ENCODE data around the gene ZNF385A.

ZNF385A gene

GRCh38 chr12:54392485-54393206 lies 8.1 kb upstream of the ZNF385A start:
- no peak for DNase-seq (ENCODE audit: low spot score)

GRCh38 chr12:54390668-54391551 lies 6.4 kb upstream of the ZNF385A start:
- DNase-seq (ENCODE audit: low spot score), result no peak

- no peak for DNase-seq (ENCODE audit: low spot score)
Observed at GRCh38 chr12:54390176-54390667, 5.7 kb upstream of the ZNF385A start.

GRCh38 chr12:54389607-54390175 lies 5.2 kb upstream of the ZNF385A start:
- DNase-seq (ENCODE audit: low spot score), result no peak

GRCh38 chr12:54389134-54389508 lies 4.6 kb upstream of the ZNF385A start:
- no peak for DNase-seq (ENCODE audit: low spot score)

GRCh38 chr12:54388237-54389133 lies 4.0 kb upstream of the ZNF385A start:
- no peak for DNase-seq (ENCODE audit: low spot score)

- no peak for DNase-seq (ENCODE audit: low spot score)
Observed at GRCh38 chr12:54387114-54387467, 2.6 kb upstream of the ZNF385A start.

- DNase-seq (ENCODE audit: low spot score), result no peak
Observed at GRCh38 chr12:54386403-54387113, 2.0 kb upstream of the ZNF385A start.

GRCh38 chr12:54385251-54385914 lies 850 bp upstream of the ZNF385A start:
- DNase-seq (ENCODE audit: low spot score), result no peak

GRCh38 chr12:54383041-54383609 lies 1.4 kb downstream of the ZNF385A start:
- peak; percentile 86 for DNase-seq (ENCODE audit: low spot score)

GRCh38 chr12:54381136-54381535 lies 3.4 kb downstream of the ZNF385A start:
- no peak for DNase-seq (ENCODE audit: low spot score)

- DNase-seq (ENCODE audit: low spot score), result peak; percentile 94
Observed at GRCh38 chr12:54379398-54380201, 4.9 kb downstream of the ZNF385A start.

GRCh38 chr12:54378796-54379397 lies 5.6 kb downstream of the ZNF385A start:
- DNase-seq (ENCODE audit: low spot score), result peak; percentile 91

GRCh38 chr12:54377797-54378515 lies 6.6 kb downstream of the ZNF385A start:
- DNase-seq (ENCODE audit: low spot score), result no peak

- DNase-seq (ENCODE audit: low spot score), result no peak
Observed at GRCh38 chr12:54377007-54377406, 7.5 kb downstream of the ZNF385A start.

GRCh38 chr12:54376596-54376995 lies 7.9 kb downstream of the ZNF385A start:
- DNase-seq (ENCODE audit: low spot score), result no peak

- no peak for DNase-seq (ENCODE audit: low spot score)
Observed at GRCh38 chr12:54375259-54375579, 9.3 kb downstream of the ZNF385A start.

- no peak for DNase-seq (ENCODE audit: low spot score)
Observed at GRCh38 chr12:54374562-54375258, 9.8 kb downstream of the ZNF385A start.

Measured in AG20443 (cell line).